HG03135 (cell line): ENCODE data around the gene ZDHHC17.
A peak's percentile ranks its signal among the peaks of the same experiment; 100 is the strongest.

Experiments
- ATAC-seq: cut with Tn5 transposase; IDR thresholded peaks from one replicate; pipeline ENCODE4 v1.9.1; 2021; ENCODE audit warnings: mild to moderate bottlenecking, moderate library complexity; ENCODE audit not compliant: unreplicated experiment

ZDHHC17 gene

DNA sequence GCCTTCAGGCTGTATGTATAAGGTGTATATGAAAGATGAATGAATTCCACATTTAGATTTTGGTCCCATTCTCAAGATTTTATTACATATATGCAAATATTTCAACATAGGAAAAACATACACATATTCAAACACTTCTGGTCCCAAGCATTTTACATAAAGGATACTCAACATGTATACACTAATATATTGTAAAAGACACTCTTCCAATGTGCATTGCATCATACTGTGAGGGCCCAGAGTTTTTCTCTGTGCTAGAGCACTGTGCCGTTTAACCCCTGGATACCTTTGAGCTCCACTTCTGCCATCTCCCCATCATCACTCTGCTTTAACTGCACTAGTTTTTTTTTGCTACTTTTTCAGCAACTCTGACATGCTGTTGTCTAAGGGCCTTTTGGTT is 48.1 kb downstream of the ZDHHC17 start:
- ATAC-seq, result no peak

DNA sequence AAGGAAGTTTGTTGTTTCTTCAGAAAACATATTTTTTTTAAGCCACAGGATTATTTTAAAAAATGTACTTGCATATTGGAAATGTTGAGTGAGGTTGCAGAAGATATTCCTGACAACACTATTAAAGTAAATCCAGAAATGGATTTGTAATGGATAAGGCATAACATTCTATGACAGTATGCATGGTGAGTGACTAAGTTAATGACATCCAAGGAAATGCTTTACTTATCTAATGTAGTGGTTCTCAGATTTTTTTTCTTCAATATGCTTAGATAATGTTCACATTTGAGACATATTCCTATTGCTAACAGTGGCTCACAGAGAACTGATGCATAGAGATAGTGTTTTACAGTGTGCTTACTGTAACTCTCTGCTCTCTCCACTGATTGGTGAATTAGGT is 49.4 kb downstream of the ZDHHC17 start:
- no peak for ATAC-seq

DNA sequence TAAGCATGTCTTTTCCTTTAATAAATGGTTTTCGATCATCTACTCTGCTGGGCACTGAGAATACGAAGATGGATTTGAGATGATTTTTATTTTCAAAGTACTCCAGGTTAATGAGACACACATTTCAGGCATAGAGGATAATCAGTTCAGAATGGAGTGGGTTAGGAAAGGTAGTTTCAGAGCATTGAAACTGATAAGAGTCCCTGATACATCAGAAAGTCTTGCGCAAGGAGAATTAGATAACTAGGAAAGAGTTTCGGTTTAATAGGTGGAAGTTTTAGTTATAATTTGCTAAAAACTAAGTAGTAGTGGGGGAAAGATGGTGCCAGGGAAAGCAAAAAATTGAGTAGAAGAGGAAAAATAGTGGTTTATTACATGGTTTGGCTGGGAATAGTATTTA is 50.1 kb downstream of the ZDHHC17 start:
- ATAC-seq, result no peak

DNA sequence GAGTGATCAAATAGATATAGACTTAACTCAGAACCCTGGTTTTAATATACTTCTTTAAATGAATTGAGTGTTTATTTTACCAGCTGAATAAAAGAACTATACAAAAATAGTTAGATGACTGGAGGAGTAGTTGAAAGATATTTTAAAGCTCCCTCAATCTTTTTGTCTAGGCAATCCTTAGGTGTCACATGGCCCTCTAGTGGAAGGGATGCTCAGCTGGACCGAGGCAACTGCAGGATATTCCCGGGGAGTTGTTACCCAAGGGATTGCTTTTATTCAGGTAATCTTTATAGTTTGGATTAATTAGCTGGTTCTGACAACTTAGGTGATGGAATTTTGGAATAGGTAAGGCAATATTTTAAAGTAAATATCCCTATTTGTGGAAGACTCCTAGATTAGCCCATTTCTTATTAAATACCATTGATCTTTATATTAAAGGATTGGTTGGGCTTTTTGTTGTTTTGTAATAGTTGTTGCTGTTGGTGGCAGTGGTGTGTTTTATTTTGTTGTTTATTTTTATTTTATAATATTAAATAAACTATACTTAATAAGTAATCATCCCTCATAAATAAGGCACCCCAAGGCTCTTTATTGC is 57.1 kb downstream of the ZDHHC17 start:
- ATAC-seq, result no peak

DNA sequence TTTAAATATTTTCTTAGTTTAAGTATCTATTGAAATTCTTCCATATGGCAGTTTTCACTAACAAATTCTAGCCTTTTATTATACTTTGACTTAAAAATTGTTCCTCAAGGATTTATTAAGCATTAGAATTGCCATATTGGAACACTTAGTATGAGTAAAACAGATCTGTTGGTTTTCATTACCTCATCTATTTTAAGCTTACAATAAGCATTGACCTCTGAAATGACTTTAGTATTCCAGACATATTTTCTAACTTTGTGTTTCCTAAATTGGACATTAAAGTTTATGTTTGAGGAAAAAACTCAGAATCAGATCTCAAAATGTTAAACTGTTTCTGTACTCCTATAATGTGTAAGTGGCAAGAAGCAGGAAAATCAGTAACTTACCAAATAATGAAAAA is 66.5 kb downstream of the ZDHHC17 start:
- ATAC-seq, result no peak

DNA sequence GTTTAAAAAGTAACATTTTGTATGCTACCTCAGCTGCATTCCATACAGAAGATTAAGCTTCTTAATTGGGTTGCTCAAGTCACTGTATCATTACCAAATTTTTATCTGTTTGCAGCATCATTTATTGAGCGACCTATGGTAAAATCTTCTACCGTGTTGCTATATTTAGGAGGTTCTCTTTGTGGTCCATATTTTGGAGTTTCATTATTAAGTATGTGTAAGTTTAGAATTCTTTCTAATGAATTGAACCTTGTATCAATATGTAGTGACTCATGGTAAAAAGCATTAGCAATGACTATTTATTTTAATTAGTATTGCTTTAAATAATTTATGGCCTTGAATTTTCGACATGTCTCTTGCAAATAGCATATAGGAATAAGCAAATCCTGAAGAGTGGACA is 72.7 kb downstream of the ZDHHC17 start:
- no peak for ATAC-seq

DNA sequence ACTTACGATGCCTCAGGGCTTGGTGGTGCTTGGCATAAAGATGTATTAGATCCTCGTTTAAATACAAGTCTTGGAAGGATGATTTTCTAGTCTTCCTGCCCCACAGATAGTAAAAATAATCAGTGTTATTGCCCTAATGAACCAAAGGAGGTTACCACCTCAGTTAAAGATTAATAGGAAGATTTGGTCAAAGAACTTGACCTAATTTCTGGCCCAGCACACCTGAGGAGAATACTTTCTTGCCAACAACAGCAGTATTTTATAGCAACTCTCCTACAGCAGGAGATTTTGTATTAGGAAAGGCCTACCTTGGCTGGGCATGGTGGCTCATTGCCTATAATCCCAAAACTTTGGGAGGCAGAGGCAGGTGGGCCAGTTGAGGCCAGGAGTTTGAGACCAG is 83.3 kb downstream of the ZDHHC17 start:
- ATAC-seq, result no peak

DNA sequence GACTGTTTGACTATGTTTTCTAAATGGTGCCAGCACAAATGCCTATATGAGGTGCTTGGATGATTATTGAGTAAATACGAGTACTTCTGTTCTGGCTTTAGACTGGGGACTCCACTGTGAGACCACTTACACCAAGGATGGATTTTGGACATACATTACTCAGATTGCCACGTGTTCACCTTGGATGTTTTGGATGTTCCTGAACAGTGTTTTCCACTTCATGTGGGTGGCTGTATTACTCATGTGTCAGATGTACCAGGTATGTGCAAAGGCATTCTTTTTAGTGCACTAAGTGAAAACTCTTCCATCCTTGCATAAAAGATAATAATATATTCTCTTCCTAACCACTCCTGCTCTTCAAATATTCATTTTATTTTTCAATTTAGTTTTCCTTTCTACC is 84.2 kb downstream of the ZDHHC17 start:
- no peak for ATAC-seq

DNA sequence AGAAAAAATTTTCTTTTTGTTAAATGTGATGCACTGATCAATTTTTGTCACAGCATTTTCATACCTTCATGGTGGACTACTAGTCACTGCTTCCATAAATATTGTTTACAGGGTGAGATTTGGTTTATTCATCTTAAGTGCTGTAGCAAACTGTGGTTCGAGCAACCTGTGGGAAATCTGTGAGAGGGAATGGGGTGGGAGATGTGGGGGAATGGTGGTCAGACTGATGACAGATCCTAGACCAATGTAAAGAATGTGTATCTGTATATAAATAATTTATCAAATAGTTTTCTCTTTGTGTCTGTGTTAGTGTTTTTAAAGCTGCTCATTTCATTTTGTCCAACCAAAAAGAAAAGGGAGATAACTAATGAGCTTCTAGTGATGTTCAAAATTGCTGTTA is 88.2 kb downstream of the ZDHHC17 start:
- no peak for ATAC-seq

DNA sequence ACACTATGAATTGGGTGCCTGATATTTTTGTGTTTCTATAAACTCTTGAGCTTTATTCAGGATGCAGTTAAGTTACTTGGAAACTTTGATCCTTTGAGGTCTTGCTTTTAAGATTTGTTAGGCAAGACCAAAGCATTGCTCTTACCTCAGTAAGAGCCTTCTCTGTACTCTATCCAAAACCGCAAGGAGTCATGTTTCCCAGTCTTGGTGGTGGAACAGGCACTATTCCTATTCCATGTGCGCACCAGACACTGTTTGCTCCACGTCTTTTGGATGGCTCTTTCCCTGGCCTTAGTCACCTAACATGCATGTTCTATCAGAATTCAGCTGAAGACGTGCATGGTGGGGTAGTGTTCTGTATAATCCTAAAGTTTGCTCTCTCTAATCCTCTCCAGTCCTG is 91.4 kb downstream of the ZDHHC17 start:
- no peak for ATAC-seq

DNA sequence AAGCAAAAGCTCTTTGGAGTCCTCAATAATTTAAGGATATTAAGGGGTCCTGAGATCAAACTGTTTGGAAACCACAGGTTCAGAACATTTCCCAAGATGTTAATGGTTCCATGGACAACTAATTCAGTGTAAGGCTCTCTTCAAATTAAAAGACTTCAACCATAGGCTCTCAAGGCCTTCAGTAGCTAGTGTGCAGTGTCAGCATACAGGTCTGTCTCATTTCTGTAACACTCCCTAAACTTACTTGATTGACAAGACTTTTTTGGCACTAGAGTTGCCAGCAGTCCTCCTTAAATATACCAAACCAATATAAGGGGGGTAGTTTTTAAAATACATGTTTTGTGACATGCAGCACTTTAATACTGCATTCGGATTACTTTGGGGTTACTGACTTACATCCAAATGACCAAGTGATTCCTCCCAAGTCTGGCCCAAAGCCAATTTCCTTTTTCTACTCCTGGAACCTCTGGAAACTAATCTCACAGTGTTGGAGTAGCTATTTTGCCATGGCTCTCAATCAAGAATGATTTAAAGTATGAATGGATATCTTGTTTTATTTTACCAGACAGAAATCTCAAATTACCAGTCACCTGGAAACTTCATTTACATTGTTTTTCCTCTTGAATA is 92.2 kb downstream of the ZDHHC17 start:
- ATAC-seq, result no peak

DNA sequence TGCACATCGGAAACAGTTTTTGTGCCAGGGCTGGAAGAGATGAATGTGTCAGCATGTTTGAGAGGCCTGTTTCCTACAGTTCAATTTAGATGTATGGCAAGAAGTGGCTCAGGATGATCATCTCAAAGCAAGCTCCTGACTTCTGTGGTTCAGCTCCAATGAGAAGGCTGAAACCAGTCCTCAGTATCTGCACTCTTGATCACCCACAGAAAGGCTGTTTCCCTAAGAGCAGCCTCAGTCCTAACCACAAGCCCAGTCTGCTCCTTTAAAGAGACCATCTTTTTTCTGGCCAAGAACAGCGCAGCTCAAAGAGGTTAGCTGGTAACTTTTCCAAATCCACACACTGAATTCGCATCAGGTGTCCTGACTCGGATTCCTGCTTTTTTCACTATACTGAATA is 95.7 kb downstream of the ZDHHC17 start:
- no peak for ATAC-seq

DNA sequence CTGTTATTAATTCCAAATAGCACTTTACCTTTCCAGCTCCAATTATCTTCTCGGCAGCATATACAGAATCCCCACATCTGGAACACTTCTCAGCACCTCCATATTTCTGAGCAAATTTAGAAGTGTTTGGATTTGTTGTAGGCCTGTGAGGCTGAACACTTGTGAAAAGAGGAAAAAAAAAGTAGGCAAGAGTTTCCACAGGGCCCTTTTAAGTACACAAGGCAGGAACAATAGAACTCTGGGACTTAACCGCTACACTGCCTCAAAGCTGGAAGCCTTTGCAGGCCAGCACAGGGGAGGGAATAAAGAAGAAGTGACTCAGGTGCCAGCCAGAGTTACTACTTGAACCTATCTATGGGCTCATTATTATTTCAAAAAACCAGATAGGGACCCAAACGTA is 96.3 kb downstream of the ZDHHC17 start:
- no peak for ATAC-seq

DNA sequence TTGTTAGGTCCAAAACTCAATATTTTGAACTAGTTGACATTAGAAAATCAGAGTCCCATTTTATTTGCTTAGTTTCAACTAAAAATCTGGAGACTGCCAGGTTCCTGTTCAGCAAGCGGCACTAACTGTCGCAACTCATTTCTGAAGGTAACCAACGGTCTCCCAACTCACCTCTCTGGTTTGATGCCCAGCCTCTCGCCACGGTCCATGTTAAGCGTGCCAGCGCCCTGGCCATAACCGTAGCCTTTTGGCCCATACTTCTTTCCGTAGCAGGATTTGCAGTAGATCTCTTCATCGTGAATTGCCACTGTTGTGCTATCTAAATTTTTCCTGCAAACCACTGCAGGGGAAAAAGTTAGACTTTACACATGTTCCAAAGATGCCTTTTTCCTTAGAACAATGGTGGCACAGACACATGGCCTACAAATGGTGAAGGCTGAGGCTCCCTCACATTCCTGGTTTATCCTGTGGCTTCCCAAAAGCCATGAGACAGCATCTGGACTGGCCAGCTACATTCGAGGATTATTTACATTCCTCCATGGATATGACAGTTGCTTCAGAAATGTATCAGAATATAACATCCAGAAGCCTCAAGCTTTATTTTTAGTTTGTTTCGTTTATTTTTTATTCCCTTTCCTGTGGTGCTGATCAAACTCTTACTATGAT is 99.2 kb downstream of the ZDHHC17 start:
- ATAC-seq, result no peak

DNA sequence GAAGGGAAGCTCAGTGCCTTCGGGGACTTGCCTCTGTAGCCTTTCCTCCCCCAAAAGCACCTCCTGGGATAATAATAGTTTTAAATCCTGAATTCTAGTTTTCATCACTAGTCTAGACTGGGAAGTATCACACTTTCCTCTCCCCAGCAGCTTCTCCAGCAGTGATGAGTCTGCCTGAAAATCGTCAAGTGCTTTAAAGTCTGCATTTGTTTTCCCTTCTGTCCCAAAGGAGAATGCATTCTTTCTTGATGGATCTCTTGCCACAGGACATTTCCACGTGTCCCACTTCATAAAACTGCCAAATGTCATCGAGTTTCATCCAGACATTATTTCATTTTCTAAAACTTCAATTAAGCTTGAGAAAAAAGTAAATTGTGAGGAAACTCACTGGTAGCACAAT is 99.9 kb downstream of the ZDHHC17 start:
- ATAC-seq, result no peak

DNA sequence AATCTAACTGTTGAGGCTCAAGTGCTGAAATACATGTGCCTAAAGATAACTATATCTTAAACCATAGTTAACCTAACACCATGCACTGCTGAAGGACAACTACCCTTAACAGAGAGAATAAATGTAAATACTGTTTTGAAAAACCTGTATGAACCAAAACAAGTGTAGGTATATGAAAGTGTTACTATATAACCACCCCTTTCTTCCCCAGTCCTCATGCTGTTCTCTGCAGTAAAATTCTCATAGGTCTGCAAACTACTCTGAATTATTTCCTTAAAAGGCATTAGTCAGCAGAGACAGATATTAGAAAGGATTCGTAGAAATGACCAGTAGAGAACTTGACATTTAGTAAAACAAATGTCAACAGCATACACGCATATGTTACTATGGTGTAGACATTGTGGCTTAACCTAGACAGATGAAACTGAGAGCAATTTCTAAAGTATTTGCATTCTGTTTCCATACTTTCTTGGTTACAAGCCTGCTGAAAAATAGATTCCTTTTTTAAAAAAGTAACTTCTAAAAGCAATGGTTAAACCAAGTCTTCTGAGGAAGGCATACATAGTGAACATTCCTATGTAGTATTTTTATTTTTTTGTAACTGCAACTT is 101.0 kb downstream of the ZDHHC17 start:
- ATAC-seq, result peak; percentile 91

DNA sequence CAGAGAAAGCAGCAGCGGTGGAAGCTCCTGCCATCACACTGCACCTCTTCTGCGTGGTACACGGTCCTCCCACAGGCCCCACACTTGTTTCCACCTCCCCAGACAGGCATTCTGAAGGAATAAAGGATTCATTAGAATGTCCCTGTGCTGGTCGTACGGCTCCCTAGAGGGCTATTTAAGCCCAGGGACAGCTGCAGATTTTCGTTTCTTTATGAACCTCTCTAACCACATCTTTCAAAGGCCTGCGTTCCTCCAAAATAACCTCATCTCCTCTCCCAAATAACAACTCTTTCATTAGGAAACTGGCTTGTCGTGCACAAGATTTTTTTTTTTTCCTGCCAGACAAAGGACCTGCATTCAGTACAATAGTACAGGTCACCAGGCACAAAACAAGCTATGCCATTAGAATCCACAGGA is 102.2 kb downstream of the ZDHHC17 start:
- no peak for ATAC-seq

DNA sequence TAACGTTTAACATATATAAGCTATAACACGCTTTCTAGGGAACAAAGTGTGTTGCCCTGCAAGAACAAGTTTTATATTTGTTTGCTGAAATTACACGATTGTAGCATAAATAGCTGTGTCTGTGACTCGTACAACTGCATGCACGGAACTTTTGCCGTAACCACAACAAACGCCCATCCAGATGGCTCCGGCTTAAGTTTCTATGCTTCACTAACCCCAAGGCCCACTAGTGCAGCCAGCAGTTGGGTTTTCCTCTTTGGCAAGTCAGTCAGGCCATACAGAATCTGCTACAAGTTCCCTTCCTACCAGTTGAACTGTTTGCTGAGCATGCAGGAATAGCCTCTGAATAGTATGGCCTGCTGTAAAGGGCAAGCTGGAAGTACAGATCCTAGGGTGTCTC is 102.8 kb downstream of the ZDHHC17 start:
- ATAC-seq, result peak; percentile 45

DNA sequence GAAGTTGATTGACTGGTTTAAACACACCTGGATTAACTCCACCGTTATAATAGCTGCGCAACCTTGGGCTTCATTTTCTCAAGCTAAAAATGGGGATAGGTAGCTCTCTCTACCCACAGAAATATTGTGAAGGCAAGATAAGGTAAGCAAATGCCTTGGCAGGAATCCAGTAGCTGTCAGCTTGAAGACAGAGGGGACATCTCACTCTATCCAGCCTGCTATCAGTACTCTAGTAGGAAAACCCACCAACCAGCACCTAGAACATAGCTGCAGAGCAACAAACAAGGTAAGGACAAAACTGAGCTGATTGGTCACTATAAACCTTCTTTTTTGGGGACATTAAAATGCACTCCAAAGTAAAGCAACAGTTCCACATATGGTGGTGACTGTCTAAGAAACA is 107.2 kb downstream of the ZDHHC17 start:
- no peak for ATAC-seq

DNA sequence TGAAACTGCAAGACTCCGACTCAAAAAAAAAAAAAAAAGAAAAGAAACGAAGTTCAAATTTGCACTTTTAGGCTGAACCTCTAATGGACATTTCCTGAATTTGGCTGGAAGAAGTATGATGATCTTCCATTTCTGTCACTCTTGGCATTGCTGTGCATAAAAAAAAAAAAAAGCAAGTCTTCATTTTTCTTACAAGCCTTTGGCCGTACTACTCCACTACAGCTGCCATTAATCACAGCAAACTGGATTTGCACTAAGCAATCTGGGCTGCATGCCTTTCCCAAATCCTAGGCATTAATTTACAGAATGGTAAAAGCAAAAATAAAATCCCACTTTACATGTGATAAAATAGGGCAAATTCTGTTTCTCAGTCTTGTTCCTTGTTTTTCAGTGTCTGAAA is 107.8 kb downstream of the ZDHHC17 start:
- no peak for ATAC-seq

DNA sequence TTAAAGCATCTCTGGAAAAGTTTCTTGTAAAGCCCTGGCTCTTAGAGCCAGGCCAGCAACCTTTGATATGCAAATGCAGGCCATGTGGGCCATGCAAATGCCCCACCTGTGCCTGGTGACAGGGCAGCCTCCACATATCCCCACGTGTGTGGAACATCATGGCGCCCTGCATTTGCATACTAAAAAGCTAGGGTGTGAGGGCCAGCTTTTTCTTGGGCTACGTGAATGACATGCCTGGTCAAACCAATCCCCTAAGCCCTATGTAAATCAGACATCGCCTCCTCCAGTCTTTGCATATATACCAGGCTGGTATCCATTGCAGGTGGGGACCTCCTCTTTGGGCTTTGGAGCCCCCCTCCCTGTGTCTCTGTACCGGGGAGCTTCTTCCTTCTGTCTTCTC is 108.5 kb downstream of the ZDHHC17 start:
- ATAC-seq, result no peak

DNA sequence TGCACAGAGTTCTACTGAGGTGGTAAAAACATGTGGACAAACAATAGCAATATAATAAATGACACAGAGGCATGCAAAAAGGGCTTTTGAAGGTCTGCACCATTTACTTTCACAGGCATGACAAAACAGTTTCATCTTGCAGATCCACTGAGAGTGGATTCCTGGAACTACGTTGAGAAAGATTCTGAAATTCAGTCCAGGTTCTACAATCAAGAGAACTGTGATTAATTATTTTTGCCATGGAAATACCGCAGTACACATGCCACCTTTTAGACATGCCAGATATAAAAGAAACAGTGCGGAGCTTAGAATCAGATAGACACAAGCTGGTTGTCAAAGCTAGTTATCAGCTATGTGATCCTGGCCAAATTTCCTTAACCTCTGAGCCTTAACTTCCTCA is 110.1 kb downstream of the ZDHHC17 start:
- ATAC-seq, result no peak
